Measurements from ENCODE around the gene PRR12.

DNA sequence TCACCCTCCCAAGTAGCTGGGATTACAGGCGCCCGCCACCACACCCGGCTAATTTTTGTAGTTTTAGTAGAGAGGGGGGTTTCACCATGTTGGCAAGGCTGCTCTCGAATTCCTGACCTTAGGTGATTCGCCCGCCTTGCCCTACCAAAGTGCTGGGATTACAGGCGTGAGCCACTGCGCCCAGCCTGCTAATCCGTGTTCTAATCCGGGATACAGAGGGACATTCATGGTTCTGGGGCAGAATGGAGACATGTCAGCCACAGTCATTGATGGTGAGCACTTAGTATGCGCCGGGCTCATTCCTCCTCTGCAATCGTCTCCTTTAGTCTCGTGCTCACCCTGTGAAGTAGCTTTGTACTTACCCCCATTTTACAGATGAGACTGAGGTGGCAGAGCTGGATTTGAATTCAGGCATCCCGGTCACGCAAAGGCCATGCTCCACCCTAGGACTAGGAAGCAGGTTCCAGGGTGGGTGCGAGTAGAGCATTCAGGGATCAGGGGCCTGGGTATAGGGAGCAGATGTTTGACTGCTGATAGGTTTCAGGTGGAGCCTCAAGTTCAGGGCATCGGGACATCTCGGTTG, 40.7 kb downstream of the PRR12 start:
- TF ChIP-seq ZNF362 (tag by site-specific recombination; IDR thresholded peaks at IDR 0.05) (no peak), ZNF555 (tag by site-specific recombination; conservative IDR thresholded peaks at IDR 0.05) (no peak), ZNF610 (tag by site-specific recombination; IDR thresholded peaks at IDR 0.05; ENCODE audit: borderline replicate concordance) (no peak), REST (tag by site-specific recombination; IDR thresholded peaks at IDR 0.05) (no peak), ZSCAN5A (tag by site-specific recombination; IDR thresholded peaks at IDR 0.05) (no peak), REPIN1 (tag by site-specific recombination; IDR thresholded peaks at IDR 0.05; ENCODE audit: low read depth) (no peak), PBX3 (CRISPR knock-in tag; IDR thresholded peaks at IDR 0.05) (no peak)
- TF ChIP-seq, protein P1, sequence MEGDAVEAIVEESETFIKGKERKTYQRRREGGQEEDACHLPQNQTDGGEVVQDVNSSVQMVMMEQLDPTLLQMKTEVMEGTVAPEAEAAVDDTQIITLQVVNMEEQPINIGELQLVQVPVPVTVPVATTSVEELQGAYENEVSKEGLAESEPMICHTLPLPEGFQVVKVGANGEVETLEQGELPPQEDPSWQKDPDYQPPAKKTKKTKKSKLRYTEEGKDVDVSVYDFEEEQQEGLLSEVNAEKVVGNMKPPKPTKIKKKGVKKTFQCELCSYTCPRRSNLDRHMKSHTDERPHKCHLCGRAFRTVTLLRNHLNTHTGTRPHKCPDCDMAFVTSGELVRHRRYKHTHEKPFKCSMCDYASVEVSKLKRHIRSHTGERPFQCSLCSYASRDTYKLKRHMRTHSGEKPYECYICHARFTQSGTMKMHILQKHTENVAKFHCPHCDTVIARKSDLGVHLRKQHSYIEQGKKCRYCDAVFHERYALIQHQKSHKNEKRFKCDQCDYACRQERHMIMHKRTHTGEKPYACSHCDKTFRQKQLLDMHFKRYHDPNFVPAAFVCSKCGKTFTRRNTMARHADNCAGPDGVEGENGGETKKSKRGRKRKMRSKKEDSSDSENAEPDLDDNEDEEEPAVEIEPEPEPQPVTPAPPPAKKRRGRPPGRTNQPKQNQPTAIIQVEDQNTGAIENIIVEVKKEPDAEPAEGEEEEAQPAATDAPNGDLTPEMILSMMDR (tag by site-specific recombination; IDR thresholded peaks at IDR 0.05) = no peak

All from HEK293 (cell line).